Kidney epithelial cell (primary cell): ENCODE results near the gene PSG7. TPM values are rescaled to one million over a fixed set of nuclear protein-coding genes. Genes with fewer than 3 reads are reported as not detected.
"Not testable (repeated sequence)": the region's sequence is repeated elsewhere in the genome, so short reads cannot be mapped to it uniquely, and the experiment has no call there.

ENCODE experiments used
- DNase-seq: peaks from one replicate; pipeline ENCODE4 v3.0.0-alpha.2; 2010; ENCODE audit warnings: low read depth
- H3K27me3 ChIP-seq: 2 replicates; pipeline ENCODE4 v1.6.0; 2011; ENCODE audit warnings: low read length; ENCODE audit not compliant: control insufficient read depth, insufficient read depth
- H3K36me3 ChIP-seq: 2 replicates; pipeline ENCODE4 v1.5.1; 2011; ENCODE audit warnings: low read length; ENCODE audit not compliant: control insufficient read depth, insufficient read depth
- H3K4me3 ChIP-seq: 2 replicates; pipeline ENCODE4 v1.5.1; 2011; ENCODE audit warnings: low read depth, mild to moderate bottlenecking, control low read depth, low read length
- CTCF ChIP-seq: IDR thresholded peaks from 2 replicates; pipeline ENCODE4 v1.5.1; 2011; ENCODE audit warnings: mild to moderate bottlenecking, moderate library complexity, low read length, control low read depth, inconsistent platforms; ENCODE audit not compliant: insufficient read depth, poor library complexity, severe bottlenecking
- total RNA-seq: library from RNA; depleted of rRNA; stranded (reverse); fragments of >200 nt; gene quantifications from 2 replicates; pipeline ENCODE4 v1.2.3, GENCODE V29; 2015

PSG7 gene
- not detected in 2 replicates for total RNA-seq

- not testable (repeated sequence) for H3K27me3 ChIP-seq, DNase-seq, H3K36me3 ChIP-seq, H3K4me3 ChIP-seq
Observed at GRCh38 chr19:42937107-42937506, at the start of gene PSG7. PSG7 (minus strand) TSS chr19:42937207; CDS start chr19:42937076, 131 bp downstream.

GRCh38 chr19:42985588-42985987, 48.6 kb upstream of the PSG7 start:
- Histone ChIP-seq H3K27me3 (no peaks in the 10 kb centered on the region), H3K36me3 (no peaks in the 10 kb centered on the region), H3K4me3 (no peak overlapping the region)
- no peak for TF ChIP-seq CTCF
- no peak for DNase-seq

- not testable (repeated sequence) for H3K4me3 ChIP-seq, H3K36me3 ChIP-seq
Observed at GRCh38 chr19:42982111-42982510, 45.1 kb upstream of the PSG7 start.

GRCh38 chr19:42971451-42971850, 34.4 kb upstream of the PSG7 start:
- H3K27me3 ChIP-seq, H3K4me3 ChIP-seq, DNase-seq: not testable (repeated sequence)

More at GRCh38 chr19:42982111-42982510, 45.1 kb upstream of the PSG7 start:
- DNase-seq, H3K27me3 ChIP-seq: not testable (repeated sequence)

GRCh38 chr19:42965176-42965575, 28.2 kb upstream of the PSG7 start:
- Histone ChIP-seq H3K4me3 (no peak overlapping the region), H3K27me3 (no peaks in the 10 kb centered on the region), H3K36me3 (no peaks in the 10 kb centered on the region)
- no peak for TF ChIP-seq CTCF
- DNase-seq: no peak

More at GRCh38 chr19:42971451-42971850, 34.4 kb upstream of the PSG7 start:
- H3K36me3 ChIP-seq: not testable (repeated sequence)

- Histone ChIP-seq H3K36me3 (no peaks in the 10 kb centered on the region), H3K4me3 (no peak overlapping the region), H3K27me3 (no peaks in the 10 kb centered on the region)
- no peak for DNase-seq
- no peak for TF ChIP-seq CTCF
Observed at GRCh38 chr19:42961119-42961518, 24.1 kb upstream of the PSG7 start.

GRCh38 chr19:42952126-42952525, 15.1 kb upstream of the PSG7 start:
- H3K27me3 ChIP-seq, H3K4me3 ChIP-seq, DNase-seq, H3K36me3 ChIP-seq: not testable (repeated sequence)

GRCh38 chr19:42951476-42951875, 14.5 kb upstream of the PSG7 start:
- H3K27me3 ChIP-seq, H3K4me3 ChIP-seq, DNase-seq, H3K36me3 ChIP-seq: not testable (repeated sequence)
